CD4-positive, alpha-beta T cell treated with Interleukin-17A for 1 hour (primary cell): ENCODE measurements around the gene FBXL13.
"Not testable (repeated sequence)": the region's sequence is repeated elsewhere in the genome, so short reads cannot be mapped to it uniquely, and the experiment has no call there.

Source experiments
- DNase-seq: peaks from one replicate; pipeline ENCODE4 v3.0.0-alpha.2; 2020

The FBXL13 gene

DNA sequence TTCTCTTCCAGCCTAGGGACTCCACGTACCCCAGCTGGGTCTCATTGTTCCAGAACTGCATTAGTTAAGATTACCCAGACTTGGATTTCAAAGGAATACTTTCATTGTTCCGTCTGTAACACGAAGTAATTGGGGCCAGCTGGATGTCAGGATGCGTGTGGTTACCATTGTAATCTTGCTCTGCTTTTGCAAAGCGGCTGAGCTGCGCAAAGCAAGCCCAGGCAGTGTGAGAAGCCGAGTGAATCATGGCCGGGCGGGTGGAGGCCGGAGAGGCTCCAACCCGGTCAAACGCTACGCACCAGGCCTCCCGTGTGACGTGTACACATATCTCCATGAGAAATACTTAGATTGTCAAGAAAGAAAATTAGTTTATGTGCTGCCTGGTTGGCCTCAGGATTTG lies 140.8 kb downstream of the FBXL13 start:
- DNase-seq = no peak

DNA sequence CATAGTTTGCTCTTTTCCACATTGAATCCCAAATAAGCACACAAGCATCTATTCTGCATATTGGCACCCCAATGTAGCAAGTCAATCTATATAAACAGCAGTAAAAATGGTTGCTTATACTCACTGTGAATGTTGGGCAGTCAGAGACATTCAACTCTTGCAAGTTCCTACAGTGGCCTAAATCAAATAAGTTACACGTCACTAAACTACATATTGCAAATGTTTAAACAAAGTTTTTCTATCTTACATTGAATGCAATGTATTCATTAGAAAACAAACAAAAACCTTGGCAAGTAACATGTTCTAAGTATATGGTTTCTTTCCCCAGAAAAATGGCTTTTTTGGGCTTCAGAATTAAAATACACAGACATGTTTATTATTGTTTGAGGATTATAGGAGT lies 142.8 kb downstream of the FBXL13 start:
- no peak for DNase-seq

DNA sequence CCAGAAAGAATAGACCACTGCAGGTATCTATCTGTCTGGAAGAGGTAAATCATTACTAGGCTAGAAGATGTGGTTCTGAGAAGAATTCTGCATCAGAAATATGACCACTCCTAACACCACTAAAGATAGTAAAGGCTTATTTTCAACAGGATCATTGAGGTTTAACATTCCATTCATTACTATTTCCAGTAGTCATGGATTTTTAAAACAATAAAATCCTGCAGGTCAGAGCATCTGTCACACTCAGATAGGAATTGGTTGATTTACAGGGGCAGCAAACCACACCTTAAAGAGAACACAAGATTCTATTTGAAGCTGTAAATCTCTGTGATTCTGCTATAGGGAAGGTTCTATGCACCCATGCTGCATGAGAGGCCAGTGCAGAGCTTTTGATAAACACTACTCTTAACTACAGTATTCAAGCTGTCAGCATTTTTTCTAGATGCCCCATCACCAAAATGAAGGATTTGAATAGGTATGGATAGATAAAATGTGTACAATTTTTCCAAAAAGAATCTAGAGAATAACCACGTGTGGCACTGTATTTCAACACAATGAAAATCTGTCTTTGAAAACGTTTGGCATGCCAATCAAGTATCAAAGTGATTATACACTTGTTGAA lies 147.2 kb downstream of the FBXL13 start:
- no peak for DNase-seq

DNA sequence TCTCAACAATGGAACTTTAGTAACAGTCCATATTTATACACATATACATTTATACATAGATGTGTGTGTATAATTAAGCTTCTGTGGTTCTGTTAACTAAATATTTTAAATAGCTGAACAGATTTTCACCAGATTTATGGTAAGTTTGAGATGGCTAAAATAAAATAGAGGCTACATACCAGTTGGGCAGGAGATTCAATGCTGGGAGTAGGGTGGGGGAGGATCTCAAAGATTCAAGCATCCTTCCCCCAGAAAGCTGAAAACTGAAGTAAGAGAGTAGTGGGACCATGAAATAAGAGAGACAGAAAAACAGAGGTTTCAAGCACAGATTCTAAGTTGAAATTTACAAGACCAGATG lies 147.8 kb downstream of the FBXL13 start:
- DNase-seq = no peak

DNA sequence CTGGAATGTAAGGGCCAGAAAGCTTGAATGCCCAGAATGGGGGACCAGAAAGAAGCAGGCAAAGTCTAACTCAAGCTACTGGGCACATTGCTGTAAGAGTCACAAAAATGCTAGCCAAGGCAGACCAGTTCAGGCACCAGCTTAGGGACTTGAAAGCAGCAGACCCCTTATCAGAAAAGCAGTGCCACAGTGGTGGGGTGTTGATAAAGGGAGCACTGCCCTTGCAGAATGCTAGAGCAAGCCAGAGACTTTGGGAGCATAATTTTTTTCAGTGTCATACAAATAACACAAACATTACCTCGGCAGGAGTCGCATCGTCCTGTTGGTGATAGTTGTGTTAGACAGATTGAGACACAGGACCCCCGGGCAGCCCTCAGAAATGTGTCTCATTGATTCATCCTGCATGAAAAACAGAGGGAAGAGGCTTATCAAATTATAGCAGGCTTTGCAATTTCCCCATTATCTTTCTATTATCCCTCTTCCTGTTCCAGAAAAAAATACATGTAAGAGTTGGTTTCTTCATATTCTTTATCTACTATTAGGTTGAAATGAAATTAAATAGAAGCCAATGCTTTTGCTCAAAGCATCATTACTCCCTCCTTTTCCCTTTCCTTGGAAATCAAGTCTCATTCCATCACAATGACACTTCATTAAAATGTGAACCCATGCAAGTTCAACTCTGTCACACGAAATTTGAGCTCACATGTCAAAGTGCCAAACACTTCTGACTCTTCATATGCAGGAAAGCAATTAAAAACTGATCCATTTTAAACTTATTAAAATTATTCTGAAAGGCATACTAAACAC lies 148.4 kb downstream of the FBXL13 start:
- DNase-seq = no peak

DNA sequence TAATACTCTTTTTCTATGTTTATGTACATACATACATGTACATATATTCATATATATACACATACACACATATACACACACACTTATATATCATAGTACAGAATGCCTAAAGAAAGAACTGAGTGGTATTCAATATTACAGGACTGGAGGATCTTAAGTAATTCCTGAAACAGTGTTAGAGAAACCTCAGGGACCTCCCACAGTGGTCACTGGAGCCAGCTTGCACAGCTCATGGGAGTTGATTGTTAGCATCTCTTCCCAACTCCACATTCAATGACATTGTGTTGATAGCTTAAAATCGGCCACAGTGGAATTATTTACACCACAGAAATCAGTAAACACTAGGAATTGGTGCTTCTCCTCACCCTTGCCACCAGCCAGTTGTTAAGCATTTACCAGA lies 155.8 kb downstream of the FBXL13 start:
- DNase-seq = no peak

DNA sequence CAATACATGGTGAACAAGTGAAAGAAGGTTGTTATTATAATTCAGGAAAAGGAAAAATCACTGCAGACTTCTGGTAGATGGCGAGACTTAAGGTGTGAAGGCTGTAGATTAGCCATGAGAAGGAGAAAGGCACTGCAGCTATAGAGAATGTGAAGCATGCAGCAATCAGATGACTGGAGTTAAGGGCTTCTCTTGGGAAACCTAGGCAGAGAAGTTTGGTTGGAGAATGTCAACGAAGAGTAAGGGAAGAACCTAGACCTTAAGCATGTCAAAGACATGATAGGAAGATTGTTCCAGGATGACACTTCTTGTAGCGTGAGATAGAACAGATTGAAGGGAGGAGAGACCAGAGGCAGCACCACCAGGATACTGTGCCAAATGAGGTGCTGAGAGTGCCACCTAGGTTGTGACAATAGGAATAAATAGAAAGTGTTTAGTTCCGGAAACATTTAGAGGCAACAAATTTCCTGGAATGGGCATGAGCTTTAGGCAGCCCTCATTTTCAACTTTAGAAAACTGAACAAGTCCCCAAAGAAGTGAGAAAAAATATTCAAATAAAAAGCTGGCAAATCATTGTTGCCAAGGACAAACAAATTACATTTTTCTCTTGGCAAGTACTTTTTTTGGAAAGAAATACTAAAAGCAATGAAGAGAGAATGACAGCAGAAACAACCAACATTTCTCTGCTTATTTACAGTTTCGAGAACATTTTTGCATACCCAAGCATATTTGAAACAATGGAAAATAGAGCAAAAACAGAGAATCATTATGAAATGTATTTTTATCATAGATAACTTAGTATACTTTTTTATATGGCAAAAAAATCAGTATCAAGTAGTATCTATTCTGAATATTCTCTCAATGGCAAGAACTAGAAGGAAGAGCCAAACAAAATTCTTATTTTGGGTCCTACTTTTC lies 156.9 kb downstream of the FBXL13 start:
- no peak for DNase-seq

DNA sequence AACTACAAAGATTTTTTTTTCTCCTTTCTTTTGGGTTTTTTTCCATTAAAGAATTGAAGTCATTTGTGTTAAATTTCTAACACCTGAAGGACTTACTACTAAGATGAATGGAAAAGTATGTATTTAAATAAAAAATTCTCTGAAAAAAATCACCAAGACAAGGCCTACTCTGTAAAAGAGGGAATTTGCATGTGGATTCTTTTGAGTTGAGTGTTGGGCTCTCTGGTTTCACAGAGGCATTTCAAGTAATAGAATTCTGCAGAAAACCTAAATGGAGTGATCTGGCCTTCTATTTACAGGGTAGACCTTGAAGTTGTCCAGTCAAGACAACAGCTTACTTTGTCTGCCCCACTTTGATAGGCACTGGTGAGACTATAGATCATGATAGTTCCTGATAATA lies 157.7 kb downstream of the FBXL13 start:
- DNase-seq = no peak

DNA sequence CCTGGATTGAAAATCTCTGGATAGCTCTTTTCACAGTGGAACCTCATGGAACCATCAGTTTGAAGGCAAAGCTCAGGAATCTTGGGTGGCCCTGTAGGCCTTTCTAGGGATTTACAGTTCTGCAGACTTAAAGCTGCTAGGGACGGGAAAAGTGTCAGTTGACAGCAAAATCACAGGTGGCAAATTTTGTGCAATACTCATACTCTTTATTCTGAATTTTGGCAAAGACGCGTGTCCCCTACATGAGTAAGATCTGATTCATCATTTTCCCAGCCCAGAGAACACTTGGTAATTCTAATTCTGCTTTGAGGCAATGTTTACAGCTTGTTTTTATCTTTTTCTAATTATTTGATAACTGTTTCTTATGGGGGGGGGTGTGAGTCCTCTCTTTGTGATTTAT lies 158.2 kb downstream of the FBXL13 start:
- no peak for DNase-seq

DNA sequence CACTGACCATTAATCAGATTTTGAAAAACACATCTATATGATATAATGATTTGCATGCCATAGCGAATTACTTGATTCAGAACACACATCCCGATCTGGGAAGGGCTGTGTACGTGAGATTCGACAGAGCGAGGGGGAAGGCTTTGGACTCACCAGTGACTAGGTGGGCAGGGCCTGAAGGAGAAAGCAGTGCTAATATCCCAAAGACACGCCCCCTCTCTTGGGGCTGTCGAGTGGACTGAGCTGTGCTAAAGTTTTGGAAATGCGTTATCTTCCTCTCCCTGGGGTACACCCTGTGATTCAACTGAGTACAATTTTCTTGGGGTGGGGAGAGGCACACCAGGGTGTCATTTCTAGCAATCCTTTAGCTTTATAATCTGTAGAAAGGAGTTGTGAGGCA lies 160.0 kb downstream of the FBXL13 start:
- DNase-seq = no peak

DNA sequence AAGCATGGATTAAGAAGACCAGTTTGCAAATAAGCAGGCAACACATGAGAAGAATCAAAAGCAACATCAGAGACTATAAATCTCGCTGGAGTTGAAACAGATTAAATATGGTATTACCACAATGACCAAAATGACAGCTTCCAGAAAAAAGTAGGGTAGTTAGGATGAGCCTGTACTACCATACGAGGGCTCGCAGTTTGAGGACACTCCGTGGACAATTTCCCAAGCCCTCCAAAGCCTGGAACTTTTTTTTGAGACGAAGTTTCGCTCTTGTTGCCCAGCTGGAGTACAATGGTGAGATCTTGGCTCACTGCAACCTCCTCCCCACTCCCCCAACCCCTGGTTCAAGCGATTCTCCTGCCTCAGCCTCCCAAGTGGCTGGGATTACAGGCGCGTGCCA lies 160.8 kb downstream of the FBXL13 start:
- DNase-seq = no peak

DNA sequence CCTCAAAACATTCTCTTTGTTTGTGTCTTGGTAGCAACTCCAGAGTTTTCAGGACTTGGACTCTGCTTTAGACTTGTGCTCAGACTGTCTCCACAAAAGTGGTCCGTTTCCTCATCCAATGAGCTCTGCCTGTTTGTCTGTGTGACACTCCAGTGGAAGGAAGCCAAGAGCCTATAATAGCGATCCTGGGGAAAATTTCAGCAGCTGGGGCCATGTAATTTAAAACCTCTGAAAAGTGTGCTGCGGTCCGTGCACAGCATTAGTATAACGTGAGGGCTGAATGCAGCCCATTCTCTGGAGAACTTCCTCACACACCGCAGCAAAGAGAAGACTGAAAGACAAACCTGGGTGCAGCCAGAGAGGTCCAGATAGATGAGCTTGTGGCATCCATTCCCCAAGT lies 161.9 kb downstream of the FBXL13 start, which contains the start of gene LRRC17:
LRRC17 (plus strand) TSS at position 259 of the 400 bp plus-strand sequence. CDS start 20,914 bp downstream, outside the sequence.
- no peak for DNase-seq

DNA sequence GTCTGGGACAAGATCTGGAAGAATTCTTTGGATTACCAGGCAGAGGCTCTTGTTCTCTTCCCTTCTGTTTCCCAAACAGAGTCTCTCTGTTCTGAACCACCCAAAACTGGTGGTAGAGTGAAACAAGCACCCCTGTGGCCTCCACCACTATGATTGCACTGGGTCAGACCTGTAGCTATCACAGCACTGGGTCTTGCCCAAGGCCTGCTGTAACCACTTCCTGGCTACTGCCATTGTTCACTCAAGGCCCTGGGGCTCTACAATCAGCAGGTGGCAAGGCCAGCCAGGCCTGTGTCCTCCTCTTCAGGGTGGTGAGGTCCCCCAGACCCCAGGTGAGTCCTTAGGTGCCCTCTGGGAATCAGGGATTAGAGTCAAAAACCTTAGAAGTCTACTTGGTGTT lies 165.9 kb downstream of the FBXL13 start:
- DNase-seq = no peak

DNA sequence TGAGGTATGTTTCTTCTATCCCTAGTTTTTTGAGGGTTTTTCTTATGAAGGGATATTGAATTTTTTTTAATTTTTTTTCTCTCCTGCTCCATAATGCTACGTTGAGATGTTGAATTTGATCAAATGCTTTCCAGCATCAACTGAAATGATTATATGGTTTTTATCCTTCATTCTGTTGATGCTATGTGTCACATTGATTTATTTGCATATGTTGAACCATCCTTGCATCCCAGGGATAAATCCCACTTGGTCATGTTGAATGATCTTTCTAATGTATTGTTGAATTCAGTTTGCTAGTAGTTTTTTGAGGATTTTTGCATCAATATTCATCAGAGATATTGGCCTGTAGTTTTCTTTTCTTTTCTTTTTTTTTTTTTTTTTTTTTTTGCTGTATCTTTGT lies 171.0 kb downstream of the FBXL13 start:
- DNase-seq = not testable (repeated sequence)

DNA sequence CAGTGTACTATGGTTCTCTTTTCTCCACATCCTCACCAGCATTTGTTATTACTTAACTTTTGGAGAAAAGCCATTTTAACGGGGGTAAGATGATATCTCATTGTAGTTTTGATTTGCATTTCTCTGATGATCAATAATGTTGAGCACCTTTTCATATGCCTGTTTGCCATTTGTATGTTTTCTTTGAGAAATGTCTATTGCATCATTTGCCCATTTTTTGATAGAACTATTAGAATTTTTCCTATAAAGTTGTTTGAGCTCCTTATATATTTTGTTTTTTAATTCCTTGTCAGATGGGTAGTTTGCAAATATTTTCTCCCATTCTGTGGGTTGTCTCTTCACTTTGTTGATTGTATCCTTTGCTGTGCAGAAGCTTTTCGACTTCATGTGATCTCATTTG lies 172.5 kb downstream of the FBXL13 start:
- DNase-seq = not testable (repeated sequence)

DNA sequence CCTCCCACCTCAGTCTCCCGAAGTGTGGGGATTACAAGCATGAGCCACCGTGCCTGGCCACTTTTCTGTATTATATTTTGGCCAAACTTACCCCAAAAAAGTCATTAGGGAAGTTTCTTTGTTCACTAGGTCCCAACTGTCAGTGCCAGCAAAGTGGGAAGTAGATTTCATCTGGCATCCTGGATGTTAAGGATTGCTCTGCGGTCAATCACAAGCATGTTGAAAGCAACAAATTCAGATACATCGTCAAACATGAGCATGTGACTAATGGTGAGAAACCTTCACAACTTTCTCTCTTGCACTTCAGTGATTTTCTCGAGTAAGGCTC lies 176.1 kb downstream of the FBXL13 start:
- DNase-seq = no peak

DNA sequence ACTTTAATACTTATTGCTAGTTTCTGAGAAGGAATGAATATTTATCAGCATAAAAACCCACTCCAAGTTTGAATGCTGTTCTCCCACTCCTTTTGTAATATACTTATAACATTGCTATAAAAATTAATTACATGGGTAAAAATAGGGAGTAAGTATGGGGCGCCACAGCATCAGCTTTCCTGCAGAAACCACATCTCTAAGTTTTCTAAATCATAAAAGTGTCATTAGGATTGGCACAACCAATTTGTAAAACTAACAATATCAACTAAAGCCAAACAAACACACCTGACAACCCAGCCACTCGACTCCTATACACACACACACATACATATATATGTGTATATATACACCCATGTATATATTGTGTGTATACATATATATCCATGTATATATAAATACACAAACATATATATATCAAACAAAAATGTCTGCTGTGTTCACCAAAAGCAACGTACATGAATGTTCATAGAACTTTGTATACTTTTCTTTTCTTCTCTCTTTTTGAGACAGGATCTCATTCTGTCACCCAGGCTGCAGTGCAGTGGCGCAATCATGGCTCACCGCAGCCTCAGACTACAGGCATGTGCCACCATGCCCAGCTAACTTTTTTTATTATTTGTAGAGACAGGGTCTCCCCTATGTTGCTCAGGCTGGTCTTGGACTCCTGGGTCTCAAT lies 176.6 kb downstream of the FBXL13 start:
- no peak for DNase-seq

DNA sequence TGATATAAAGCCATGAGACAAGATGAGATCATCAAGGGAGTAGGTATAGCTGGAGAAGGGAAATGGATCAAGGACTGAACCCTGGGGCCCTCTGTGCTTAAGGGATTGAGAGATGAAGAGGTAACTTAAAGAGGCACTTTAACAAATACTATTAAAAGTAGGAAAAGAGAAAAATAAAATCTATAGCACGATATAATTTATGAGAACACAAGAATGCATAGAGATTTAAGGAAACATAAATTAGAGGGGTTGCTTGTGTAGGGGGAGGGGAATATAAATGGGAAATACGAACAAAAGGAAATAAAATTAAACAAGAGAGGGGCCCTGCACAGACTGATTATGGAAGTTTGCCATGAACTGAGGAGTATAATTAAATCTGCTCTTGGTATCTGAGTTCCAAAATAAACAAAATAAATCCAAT lies 177.4 kb downstream of the FBXL13 start:
- DNase-seq = no peak

DNA sequence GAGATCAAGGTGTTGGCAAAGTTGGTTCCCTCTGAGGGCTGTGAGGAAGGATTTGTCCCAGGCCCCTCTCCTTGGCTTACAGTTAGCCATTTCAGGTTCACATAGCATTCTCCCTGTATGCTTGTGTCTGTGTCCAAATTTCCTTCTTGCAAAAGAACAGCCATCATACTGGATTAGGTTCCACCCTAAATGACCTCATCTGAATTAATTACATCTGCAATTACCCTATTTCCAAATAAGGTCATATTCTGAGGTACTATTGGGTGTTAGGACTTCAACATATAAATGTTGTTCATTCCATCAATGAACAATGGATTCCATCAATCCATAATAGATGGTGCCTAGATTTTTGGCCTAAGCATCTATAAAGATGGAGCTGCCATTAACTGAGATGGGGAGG lies 178.0 kb downstream of the FBXL13 start:
- no peak for DNase-seq

DNA sequence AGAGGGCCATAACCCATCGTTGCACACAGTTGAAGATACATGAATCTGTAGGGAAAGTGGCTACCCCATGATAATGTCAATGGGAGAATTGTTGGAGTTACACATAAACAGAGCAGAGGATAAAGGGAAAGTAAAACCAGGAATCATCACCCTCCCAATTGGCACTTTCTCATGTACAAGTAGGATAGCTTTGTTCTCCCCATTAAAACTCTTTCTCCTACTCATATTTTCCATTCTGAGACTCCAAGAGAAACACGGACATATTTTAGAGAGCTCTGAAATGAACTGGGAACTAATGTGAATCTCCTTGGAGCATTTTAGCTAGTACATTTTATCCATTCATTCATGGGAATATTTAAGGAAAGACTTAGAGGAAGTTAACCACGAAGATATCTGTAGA lies 179.0 kb downstream of the FBXL13 start:
- no peak for DNase-seq

DNA sequence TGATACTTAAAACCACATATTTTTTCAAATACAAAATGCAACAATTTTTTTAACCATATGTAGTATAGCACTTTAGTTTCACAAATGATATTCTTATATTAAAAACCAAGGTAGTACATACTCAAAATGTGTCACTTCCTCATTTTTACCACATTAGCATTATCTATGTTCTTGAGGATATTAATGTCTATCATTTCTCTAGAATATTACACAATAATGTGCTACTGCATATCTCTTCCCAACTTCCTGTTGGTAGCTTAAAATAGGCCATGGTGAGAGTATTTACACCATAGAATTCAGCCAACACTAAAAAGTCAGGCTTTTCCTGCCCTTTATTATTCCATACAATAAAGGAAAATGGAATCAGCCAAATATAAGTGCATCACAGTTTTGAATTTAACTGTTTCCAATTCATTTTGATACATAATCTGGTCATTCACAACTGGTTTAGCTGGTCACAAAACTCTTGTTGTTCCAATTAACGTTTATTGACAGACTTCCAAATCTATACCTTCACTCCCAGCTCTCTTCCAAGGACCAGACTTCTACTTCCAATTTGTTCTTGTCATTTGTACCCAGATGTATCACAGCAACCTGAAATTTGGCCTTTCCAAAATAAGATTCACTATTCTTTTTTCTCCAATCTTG lies 181.8 kb downstream of the FBXL13 start:
- DNase-seq = no peak

DNA sequence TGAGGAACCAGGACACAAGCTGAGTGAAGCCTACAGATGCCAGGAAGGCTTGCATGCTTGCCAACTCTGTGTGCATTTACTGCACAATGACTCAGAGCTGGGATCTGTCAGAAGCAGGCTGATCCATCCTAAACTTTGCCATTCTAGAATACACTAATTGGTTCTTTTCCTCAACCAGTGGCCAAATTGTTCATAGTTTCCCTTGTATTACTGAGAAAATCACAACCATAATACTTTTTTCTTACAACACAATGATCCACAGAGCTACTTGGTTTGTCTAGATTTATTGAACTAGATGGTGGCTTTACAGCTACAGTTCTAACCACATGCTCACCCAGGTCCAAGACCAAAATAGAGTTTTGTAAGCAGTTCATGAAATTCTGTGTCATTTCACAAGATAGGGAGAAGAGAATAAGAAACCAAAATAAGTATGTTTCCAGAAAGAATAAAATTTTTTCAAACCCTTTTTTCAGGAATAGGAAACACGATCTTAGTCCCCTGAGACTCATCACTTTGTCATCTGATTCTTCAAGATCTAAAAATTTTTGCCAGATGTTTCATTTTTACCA lies 182.8 kb downstream of the FBXL13 start:
- no peak for DNase-seq
